Dedifferentiated amniotic fluid mesenchymal stem cell (primary cell): Measurements from ENCODE around the gene USP17L27.
"Not testable (repeated sequence)": the region's sequence is repeated elsewhere in the genome, so short reads cannot be mapped to it uniquely, and the experiment has no call there.

Experiments used
- DNase-seq: peaks from one replicate; pipeline ENCODE4 v3.0.0-alpha.2; 2016; ENCODE audit errors: extremely low spot score

Gene USP17L27

GRCh38 chr4:9343848-9344247 lies at the start of gene USP17L27:
TSS of gene USP17L27 (plus strand) at chr4:9344148. CDS start at chr4:9344148, 0 bp downstream.
- DNase-seq = not testable (repeated sequence)

DNA sequence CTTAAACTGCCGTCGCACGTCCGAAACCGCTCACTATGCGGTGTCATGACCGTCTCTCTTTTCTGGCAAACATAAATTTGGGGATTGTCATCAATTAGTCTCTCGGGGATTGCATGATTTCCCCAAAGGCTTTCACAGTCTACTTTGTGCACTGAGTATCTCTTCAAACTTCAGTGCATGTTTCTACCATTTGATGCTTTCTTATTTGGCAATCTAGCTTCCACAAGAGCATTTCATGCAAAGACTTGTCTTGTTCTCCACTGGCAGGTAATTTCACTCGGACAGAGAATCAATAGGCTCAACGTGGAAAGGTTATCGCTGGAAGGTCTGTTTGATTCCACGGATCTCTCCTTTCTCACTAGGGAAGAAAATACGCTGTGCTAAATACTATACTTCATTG lies 19.8 kb upstream of the USP17L27 start:
- DNase-seq = not testable (repeated sequence)

DNA sequence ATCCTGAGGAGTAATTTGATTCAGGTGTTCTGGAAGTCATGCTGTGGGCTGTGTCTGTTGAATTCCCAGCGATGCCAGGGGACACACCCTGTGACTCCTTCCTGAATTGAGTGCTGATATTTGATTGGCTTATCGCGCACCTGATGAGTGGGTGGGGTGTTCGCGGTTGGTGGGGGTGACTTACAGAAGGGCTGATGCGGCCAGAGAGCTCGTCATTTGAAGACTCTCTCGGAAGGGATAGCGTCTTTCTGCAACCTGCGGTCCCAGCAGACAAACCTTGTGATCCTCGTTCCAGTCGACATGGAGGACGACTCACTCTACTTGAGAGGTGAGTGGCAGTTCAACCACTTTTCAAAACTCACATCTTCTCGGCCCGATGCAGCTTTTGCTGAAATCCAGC lies 19.1 kb upstream of the USP17L27 start, which contains the start of gene USP17L24:
TSS of gene USP17L24 (plus strand) at position 301 of the 400 bp plus-strand sequence. CDS start at position 301, 0 bp downstream.
- DNase-seq = not testable (repeated sequence)

DNA sequence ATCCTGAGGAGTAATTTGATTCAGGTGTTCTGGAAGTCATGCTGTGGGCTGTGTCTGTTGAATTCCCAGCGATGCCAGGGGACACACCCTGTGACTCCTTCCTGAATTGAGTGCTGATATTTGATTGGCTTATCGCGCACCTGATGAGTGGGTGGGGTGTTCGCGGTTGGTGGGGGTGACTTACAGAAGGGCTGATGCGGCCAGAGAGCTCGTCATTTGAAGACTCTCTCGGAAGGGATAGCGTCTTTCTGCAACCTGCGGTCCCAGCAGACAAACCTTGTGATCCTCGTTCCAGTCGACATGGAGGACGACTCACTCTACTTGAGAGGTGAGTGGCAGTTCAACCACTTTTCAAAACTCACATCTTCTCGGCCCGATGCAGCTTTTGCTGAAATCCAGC lies 14.3 kb upstream of the USP17L27 start, which contains the start of gene USP17L25:
TSS of gene USP17L25 (plus strand) at position 301 of the 400 bp plus-strand sequence. CDS start at position 301, 0 bp downstream.
- DNase-seq = not testable (repeated sequence)

DNA sequence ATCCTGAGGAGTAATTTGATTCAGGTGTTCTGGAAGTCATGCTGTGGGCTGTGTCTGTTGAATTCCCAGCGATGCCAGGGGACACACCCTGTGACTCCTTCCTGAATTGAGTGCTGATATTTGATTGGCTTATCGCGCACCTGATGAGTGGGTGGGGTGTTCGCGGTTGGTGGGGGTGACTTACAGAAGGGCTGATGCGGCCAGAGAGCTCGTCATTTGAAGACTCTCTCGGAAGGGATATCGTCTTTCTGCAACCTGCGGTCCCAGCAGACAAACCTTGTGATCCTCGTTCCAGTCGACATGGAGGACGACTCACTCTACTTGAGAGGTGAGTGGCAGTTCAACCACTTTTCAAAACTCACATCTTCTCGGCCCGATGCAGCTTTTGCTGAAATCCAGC lies 9.6 kb upstream of the USP17L27 start, which contains the start of gene USP17L26:
TSS of gene USP17L26 (plus strand) at position 301 of the 400 bp plus-strand sequence. CDS start at position 301, 0 bp downstream.
- DNase-seq = not testable (repeated sequence)

GRCh38 chr4:9339103-9339502 lies 4.8 kb upstream of the USP17L27 start, which contains the start of gene USP17L5:
TSS of gene USP17L5 (plus strand) at chr4:9339403. CDS start at chr4:9339403, 0 bp downstream.
- not testable (repeated sequence) for DNase-seq

- not testable (repeated sequence) for DNase-seq
Observed at GRCh38 chr4:9348593-9348992, 4.6 kb downstream of the USP17L27 start, which contains the start of gene USP17L28. TSS of gene USP17L28 (plus strand) at chr4:9348893. CDS start at chr4:9348893, 0 bp downstream.

DNA sequence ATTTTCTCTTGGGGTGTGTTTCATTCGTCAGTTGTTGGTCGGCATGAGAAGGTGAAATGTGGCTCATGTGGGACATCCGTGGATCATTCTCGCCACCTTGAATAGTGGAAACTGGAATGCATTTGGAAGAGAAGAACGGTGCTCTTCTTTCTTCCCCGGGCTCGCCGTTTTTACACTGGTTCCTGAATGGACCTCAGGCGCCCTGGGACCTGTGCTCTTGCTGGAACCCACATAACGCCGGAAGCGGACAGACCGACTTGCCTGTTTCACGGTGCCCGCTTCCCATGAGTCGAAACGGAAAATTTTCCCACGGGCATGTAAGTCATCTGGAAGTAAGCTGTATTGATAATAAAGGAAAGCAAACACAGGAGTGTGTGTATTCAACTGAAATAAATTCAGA lies 6.9 kb downstream of the USP17L27 start:
- DNase-seq = not testable (repeated sequence)

GRCh38 chr4:9353338-9353737 lies 9.4 kb downstream of the USP17L27 start, which contains the start of gene USP17L29:
TSS of gene USP17L29 (plus strand) at chr4:9353638. CDS start at chr4:9353638, 0 bp downstream.
- DNase-seq = not testable (repeated sequence)

- not testable (repeated sequence) for DNase-seq
Observed at GRCh38 chr4:9362829-9363228, 18.9 kb downstream of the USP17L27 start, which contains the start of gene USP17L30. TSS of gene USP17L30 (plus strand) at chr4:9363129. CDS start at chr4:9363129, 0 bp downstream.

- not testable (repeated sequence) for DNase-seq
Observed at GRCh38 chr4:9379881-9380280, 35.9 kb downstream of the USP17L27 start.

DNA sequence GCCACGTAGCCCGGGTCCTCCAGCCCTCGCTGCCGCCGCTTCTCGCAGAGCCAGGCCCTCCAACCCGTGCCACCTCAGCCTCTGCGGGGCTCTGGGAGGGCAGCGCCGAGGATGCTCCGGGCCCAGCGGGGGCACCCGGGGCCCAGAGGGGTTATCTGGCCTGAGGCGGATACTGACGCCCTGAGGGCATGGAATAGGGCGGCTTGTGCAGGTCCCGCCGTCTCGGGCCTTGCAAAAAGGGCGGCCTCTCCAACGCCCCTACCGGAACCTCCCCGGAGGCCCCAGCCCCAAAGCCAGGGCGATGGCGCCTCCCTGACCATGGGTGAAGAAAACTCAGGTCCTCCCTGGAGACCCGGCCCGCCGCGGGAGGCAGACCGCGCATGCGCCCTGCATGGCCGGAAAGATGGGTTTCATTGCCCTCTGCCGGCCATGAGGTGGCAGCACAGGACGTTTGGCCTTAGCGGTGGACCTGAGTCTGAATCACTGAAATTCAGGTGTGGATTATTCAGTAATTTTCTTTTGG lies 37.1 kb downstream of the USP17L27 start:
- not testable (repeated sequence) for DNase-seq

GRCh38 chr4:9384126-9384525 lies 40.2 kb downstream of the USP17L27 start:
- no peak for DNase-seq

DNA sequence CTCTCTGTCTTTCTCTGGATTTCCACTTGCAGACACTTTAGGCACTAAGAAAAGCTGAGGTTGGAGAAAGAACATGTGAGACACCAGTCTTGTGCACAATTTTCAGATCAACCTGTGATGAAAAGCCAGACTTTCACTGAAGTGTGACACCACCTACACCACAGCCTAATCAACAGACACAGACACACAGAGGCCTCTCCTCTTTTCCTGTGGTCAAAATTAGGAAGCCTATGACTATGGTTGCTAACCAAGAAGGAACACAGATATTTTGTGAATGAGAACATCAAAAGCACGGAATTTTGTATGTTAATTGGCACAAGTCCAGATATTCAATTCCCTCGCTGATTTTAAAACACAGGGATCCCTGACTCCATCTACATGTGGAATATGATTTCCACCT lies 45.1 kb downstream of the USP17L27 start:
- DNase-seq = not testable (repeated sequence)
